GDM1 (cell line): ENCODE data around the gene BICDL2.
"Not testable (repeated sequence)": the region's sequence is repeated elsewhere in the genome, so short reads cannot be mapped to it uniquely, and the experiment has no call there.

Experiments used
- DNase-seq: peaks from one replicate; lab custom pipeline; 2025; lab: John Stamatoyannopoulos, UW

The BICDL2 gene

DNA sequence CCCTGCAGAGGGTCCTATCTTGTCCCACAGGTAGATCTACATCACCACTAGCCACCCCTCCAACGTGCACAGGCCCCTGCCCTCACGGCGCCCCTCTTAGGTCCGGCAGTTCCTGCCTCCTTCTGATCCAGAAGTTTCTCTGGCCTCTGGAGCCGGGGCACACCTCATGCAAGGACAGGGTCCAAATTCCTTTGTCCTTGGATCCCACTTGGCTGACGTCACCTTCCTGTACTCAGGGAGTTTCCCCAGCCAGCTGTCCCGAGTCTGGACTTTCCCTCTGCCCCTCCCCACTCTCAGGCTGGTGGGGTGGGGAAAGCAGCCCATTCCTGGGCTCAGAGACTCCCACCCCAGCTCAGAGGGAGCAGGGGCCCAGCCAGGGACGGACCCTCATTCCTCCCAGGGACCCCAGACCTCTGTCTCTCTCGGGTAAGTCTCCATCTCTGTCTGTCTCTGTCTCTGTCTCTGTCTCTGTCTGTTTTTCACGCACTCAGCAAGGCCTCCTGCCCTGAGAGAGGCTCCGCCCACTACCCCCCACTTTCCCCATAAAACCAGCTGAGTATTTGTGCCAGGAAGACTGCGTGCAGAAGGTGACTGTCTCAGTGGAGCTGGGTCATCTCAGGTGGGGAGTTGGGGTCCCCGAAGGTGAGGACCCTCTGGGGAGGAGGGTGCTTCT, 28.5 kb upstream of the BICDL2 start, which contains the start of gene IL32:
Gene IL32 (plus strand): TSS at position 572 of the 673 bp plus-strand sequence. CDS start 172 bp downstream, outside the sequence.
- no peak for DNase-seq

DNA sequence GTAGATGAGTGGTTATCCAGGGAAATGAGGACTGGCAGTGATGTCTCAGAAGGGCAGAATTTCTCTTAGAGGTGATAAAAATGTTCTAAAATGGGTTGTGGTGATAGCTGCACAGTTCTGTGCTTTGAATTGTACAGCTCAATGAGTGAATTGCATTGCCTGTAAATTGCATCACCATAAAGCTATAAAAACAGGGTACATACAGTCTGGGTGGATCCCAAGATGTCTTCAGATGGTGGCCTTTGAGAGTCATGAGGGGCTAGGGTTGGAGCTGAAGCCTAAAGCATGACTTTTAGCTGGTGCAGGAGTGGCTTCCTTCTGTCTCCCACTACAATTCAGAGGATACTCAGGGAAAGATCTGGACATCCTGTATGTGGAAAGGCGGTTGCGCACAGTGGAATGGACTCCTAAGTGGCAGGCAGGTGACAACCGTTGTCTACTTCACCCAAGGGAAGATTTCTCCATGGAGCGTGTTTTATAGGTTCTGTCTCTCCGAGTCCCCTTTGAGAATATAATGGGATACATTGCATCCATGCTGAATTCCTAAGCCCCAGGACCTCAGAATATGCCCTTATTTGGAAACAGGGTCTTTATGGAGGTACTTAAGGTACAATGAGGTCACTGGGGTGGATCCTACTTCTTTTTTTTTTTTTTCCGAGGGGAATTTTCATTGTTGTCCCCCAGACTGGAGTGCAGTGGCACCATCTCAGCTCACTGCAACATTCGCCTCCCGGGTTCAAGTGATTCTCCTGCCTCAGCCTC, 27.1 kb upstream of the BICDL2 start:
- DNase-seq: no peak

GRCh38 chr16:3062553-3062952, 25.8 kb upstream of the BICDL2 start:
- DNase-seq: no peak

- no peak for DNase-seq
These were observed 23.8 kb upstream of the BICDL2 start for GRCh38 chr16:3060339-3061127.

GRCh38 chr16:3059723-3060242, 23.0 kb upstream of the BICDL2 start:
- no peak for DNase-seq

- DNase-seq: peak; percentile 81
These were observed 22.4 kb upstream of the BICDL2 start for GRCh38 chr16:3059041-3059722.

DNA sequence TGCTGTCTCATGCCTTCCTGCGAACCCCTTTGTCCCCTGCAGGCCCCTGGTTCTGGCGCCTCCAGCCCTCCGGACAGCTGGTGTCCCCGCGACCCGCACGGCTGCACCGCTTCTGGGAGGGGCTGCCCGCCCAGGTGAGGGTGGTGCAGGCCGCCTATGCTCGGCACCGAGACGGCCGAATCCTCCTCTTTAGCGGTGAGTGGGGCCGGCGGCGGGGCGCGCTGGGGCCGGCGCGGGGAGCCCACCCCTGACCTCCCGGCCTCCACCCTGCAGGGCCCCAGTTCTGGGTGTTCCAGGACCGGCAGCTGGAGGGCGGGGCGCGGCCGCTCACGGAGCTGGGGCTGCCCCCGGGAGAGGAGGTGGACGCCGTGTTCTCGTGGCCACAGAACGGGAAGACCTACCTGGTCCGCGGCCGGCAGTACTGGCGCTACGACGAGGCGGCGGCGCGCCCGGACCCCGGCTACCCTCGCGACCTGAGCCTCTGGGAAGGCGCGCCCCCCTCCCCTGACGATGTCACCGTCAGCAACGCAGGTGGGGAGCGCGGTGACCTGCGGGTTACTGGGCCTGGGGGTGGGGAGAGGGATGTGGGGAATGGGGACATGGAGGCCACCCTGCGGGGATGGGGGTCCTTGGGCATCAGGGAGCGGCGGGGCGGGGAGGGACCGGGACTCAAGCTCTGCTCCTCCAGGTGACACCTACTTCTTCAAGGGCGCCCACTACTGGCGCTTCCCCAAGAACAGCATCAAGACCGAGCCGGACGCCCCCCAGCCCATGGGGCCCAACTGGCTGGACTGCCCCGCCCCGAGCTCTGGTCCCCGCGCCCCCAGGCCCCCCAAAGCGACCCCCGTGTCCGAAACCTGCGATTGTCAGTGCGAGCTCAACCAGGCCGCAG, 21.6 kb upstream of the BICDL2 start:
- DNase-seq: no peak

GRCh38 chr16:3057181-3058138, 20.7 kb upstream of the BICDL2 start:
- no peak for DNase-seq

GRCh38 chr16:3056336-3057180, 19.8 kb upstream of the BICDL2 start:
- DNase-seq: no peak

DNA sequence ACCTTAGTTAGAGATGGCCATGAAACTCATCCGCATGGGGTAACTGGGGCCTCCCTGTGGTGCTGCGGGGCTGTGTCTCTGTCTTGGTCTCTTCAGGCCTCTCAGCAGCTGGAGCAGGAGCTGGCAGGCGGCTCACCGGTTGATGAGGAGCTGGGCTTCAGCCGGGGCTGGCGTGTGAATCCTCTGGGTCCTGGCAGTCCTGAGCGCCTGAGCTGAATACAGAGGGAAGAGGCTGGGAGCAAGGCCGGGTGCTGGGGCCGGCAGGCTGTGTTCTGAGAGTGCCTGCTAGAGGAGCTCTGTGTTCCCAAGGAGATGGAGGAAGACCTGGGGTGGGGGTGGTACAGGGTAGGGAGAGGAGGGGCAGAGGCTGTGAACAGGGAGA, 19.0 kb upstream of the BICDL2 start:
- not testable (repeated sequence) for DNase-seq

DNA sequence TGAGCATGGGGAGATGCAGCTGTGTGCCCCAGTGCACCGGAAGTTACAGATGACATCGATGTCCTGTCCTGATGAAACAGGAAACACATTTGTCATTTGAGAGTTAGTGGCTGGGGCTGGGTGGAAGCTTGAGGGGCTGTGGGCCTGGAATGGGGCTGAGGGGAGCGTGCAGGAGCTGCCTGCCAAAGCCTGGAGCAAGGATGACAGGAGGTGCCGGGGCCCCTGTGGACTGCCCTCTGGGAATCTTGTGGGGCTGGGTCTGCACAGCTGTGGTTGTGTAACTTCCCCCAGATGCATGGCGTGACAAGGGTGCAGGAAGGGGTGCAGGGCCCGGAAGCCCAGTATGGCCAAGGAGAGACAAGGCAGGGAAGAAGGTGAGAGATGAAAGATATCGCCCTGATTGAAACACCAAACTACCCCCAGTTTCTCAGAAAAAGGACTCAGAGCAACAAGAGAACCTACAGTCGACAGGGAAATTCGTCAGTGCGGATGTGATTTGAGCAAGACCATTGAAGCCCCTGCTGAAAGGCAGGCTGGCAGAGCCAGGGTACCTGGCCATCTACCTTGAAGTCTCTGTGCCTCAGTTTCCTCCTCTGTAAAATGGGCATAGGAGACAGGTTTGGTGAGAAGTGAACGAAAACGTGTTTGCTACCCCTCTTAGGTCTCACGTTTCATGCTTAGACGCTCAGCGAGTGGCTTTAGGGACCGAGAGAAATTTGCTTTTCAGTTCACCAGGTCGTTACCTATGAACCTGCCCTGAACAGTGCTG, 18.4 kb upstream of the BICDL2 start:
- DNase-seq: no peak

DNA sequence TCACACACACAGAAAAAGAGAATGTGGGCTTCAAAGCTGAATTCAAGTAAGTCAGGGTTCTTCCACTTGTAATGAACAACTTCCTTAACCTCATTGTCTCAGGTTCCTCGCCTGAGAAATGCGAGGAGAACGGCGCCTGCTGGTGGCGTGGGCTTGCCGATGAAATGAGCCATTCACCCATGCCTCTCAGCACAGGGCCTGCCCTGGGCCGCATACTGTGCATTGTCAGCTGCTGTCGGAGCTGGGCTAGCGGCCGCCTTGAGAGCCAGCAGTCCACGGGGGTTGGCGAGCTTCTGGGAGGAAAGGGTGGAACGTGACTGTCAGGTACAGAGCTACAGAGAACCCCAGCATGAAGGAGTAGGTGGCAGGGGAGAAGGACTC, 16.6 kb upstream of the BICDL2 start:
- DNase-seq: not testable (repeated sequence)

- DNase-seq: not testable (repeated sequence)
These were observed 16.0 kb upstream of the BICDL2 start for GRCh38 chr16:3052571-3053329.

DNA sequence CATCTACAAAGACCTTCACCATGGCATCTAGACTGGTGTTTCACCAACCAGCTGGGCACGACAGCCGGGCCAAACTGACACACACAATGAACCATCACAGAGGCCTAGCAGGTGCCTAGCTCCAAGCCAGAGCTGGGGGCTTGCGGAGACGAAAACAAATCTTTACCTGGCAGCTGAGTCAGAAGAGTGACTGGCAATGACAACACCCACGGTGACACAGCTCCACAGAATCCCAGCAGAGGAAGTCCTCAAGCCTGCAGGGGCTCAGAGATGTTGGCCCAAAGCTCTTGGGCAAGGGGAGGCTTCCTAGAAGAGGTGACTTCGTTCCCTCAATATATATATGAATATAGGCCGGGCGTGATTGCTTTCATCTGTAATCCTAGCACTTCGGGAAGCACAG, 14.8 kb upstream of the BICDL2 start:
- DNase-seq: no peak

DNA sequence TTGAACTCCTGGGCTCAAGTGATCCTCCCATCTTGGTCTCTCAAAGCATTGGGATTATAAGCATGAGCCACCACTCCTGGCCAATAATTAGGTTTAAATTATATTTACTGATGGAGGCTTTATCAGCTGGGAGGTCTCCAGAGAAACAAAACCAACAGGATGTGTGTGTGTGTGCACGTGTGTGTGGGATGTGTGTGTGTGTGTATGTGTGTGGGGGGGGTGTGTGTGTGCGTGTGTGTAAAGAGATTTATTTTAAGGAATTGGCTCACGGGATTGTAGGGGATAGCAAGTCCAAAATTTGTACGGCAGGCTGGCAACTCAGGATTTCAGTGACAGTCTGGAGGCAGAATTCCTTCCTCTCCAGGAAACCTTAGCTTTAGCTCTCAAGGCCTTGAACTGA, 14.3 kb upstream of the BICDL2 start:
- no peak for DNase-seq

GRCh38 chr16:3050487-3050886, 13.7 kb upstream of the BICDL2 start:
- no peak for DNase-seq

DNA sequence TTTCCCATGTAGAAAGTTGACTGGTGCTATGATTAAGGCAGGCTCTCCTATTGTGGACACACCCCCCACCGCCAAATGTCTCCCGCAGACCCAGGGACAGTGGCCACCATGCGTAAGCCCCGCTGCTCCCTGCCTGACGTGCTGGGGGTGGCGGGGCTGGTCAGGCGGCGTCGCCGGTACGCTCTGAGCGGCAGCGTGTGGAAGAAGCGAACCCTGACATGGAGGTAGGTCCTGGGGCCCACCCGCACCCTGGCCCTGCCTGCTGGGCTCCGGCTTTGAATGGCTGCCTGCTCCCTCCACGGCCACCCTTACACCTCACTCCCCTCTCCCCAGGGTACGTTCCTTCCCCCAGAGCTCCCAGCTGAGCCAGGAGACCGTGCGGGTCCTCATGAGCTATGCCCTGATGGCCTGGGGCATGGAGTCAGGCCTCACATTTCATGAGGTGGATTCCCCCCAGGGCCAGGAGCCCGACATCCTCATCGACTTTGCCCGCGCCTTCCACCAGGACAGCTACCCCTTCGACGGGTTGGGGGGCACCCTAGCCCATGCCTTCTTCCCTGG, 13.3 kb upstream of the BICDL2 start:
- DNase-seq: no peak
